Measurements from ENCODE around the gene RASL10A.

DNA sequence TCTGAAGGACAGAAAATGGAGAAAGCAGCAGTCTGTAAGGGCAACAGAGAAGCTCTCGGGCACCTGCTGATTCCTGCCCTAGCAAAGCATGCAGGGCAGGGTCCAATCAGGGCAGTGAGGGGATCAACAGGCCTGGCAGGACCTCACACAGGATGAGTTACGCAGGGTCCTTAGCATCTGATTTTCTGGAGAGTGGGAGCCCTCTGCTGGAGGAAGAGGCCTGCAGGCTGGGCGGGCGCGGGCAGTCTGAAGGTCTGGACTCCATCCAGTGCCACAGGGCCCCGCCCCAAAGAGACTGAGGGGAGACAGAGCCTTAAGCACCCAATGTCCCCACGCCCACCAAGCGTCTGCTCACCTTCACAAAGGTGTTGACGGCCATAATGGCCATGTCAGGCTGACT, 44.0 kb upstream of the RASL10A start:
- TF ChIP-seq, protein P1, sequence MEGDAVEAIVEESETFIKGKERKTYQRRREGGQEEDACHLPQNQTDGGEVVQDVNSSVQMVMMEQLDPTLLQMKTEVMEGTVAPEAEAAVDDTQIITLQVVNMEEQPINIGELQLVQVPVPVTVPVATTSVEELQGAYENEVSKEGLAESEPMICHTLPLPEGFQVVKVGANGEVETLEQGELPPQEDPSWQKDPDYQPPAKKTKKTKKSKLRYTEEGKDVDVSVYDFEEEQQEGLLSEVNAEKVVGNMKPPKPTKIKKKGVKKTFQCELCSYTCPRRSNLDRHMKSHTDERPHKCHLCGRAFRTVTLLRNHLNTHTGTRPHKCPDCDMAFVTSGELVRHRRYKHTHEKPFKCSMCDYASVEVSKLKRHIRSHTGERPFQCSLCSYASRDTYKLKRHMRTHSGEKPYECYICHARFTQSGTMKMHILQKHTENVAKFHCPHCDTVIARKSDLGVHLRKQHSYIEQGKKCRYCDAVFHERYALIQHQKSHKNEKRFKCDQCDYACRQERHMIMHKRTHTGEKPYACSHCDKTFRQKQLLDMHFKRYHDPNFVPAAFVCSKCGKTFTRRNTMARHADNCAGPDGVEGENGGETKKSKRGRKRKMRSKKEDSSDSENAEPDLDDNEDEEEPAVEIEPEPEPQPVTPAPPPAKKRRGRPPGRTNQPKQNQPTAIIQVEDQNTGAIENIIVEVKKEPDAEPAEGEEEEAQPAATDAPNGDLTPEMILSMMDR (IDR thresholded peaks at IDR 0.05 in 8 of 11, conservative IDR thresholded peaks at IDR 0.05 in 3 of 11): peak in 10 of 11 experiments; percentile 9 to 79 (median 64)
- TF ChIP-seq POLR2A (IDR thresholded peaks at IDR 0.05): no peak
- peak; percentile 55 to 68 (median 60) for TF ChIP-seq POLR2AphosphoS5 (IDR thresholded peaks at IDR 0.05)

Data from spleen (tissue), 7 donors.